PFSK-1 (cell line): ENCODE measurements around the gene MAP2.

ENCODE experiments used
- POLR2AphosphoS5 ChIP-seq: IDR thresholded peaks from 2 replicates; pipeline ENCODE4 v1.6.1; 2012; ENCODE audit warnings: low read depth, mild to moderate bottlenecking, control low read depth, low read length, moderate library complexity
- SIN3A ChIP-seq: IDR thresholded peaks from 2 replicates; pipeline ENCODE4 v1.6.1; 2012; ENCODE audit warnings: mild to moderate bottlenecking, low read length, moderate library complexity, borderline replicate concordance; ENCODE audit not compliant: insufficient read depth

GRCh38 chr2:209673811-209674210 lies 250.0 kb downstream of the MAP2 start:
- TF ChIP-seq SIN3A (no peak), POLR2AphosphoS5 (no peak)
